Neuronal stem cell (in vitro differentiated cells): ENCODE results near the gene SUPT20H.

Source experiments
- DNase-seq: peaks from one replicate; pipeline ENCODE4 v3.0.0-alpha.2; 2013; ENCODE audit warnings: low spot score
- H2AFZ ChIP-seq: one replicate; pipeline ENCODE4 v1.6.1; 2013; ENCODE audit warnings: mild to moderate bottlenecking, low read length, inconsistent platforms
- H2AK5ac ChIP-seq: 2 replicates; pipeline ENCODE4 v1.6.1; 2013; ENCODE audit warnings: low read depth, mild to moderate bottlenecking, inconsistent platforms, low read length, moderate library complexity, mixed read lengths
- H2BK120ac ChIP-seq: 2 replicates; pipeline ENCODE4 v1.6.1; 2013; ENCODE audit warnings: low read depth, mild to moderate bottlenecking, inconsistent platforms, low read length, moderate library complexity, mixed read lengths
- H2BK12ac ChIP-seq: one replicate; pipeline ENCODE4 v1.6.1; 2013; ENCODE audit warnings: low read length, inconsistent platforms
- H2BK15ac ChIP-seq: 2 replicates; pipeline ENCODE4 v1.6.1; 2013; ENCODE audit warnings: mild to moderate bottlenecking, low read length, inconsistent platforms, mixed read lengths
- H2BK5ac ChIP-seq: one replicate; pipeline ENCODE4 v1.6.1; 2013; ENCODE audit warnings: inconsistent platforms, mild to moderate bottlenecking, low read length, moderate library complexity
- H3K14ac ChIP-seq: one replicate; pipeline ENCODE4 v1.6.1; 2013; ENCODE audit warnings: low read length, inconsistent platforms
- H3K18ac ChIP-seq: 2 replicates; pipeline ENCODE4 v1.6.1; 2013; ENCODE audit warnings: low read length, inconsistent platforms
- H3K23ac ChIP-seq: 2 replicates; pipeline ENCODE4 v1.6.1; 2013; ENCODE audit warnings: low read depth, mild to moderate bottlenecking, mixed read lengths, low read length, inconsistent platforms; ENCODE audit not compliant: poor library complexity
- H3K27ac ChIP-seq: replicated peaks from 3 replicates; pipeline ENCODE4 v1.5.1; 2013; ENCODE audit warnings: low read length, inconsistent platforms
- H3K27me3 ChIP-seq, 3 experiments: 2 replicates each; pipeline ENCODE4 v1.6.1; 2013; ENCODE audit warnings: low read length in 3 of 3, mild to moderate bottlenecking in 2 of 3, inconsistent platforms in 1 of 3, low read depth in 1 of 3, mixed read lengths in 1 of 3, moderate library complexity in 1 of 3; ENCODE audit not compliant: control insufficient read depth in 3 of 3, insufficient read depth in 3 of 3
- H3K36me3 ChIP-seq, 2 donors: replicated peaks in 1 of 2; 2 replicates each; pipeline ENCODE4 v1.6.1; 2013; ENCODE audit warnings: low read length in 2 of 2; ENCODE audit not compliant: control insufficient read depth in 2 of 2, insufficient read depth in 2 of 2
- H3K4ac ChIP-seq: 2 replicates; pipeline ENCODE4 v1.6.1; 2013; ENCODE audit warnings: inconsistent platforms, mild to moderate bottlenecking, low read length, moderate library complexity
- H3K4me1 ChIP-seq, 2 donors: 1 replicate in 1 of 2; 2 replicates in 1 of 2; pipeline ENCODE4 v1.6.1; 2013; ENCODE audit warnings: low read length in 2 of 2, low read depth in 1 of 2; ENCODE audit not compliant: control insufficient read depth in 2 of 2, insufficient read depth in 1 of 2
- H3K4me2 ChIP-seq: one replicate; pipeline ENCODE4 v1.6.1; 2013; ENCODE audit warnings: mild to moderate bottlenecking, low read length, inconsistent platforms; ENCODE audit not compliant: insufficient read depth, poor library complexity, severe bottlenecking
- H3K4me3 ChIP-seq, 2 donors: 2 replicates each; pipeline ENCODE4 v1.5.1; 2013; ENCODE audit warnings: low read length in 2 of 2, mild to moderate bottlenecking in 2 of 2, inconsistent platforms in 1 of 2, moderate library complexity in 1 of 2
- H3K79me1 ChIP-seq: one replicate; pipeline ENCODE4 v1.6.1; 2013; ENCODE audit warnings: low read depth, mild to moderate bottlenecking, inconsistent platforms, low read length, moderate library complexity
- H3K9ac ChIP-seq: one replicate; pipeline ENCODE4 v1.6.1; 2013; ENCODE audit warnings: mild to moderate bottlenecking, low read depth, low read length, inconsistent platforms; ENCODE audit not compliant: poor library complexity
- H3K9me3 ChIP-seq, 2 donors: replicated peaks in 1 of 2; 2 replicates each; pipeline versions ENCODE3 to v1.6.1; 2013; ENCODE audit warnings: low read length in 2 of 2, mild to moderate bottlenecking in 2 of 2, inconsistent platforms in 1 of 2, low read depth in 1 of 2, mixed read lengths in 1 of 2, moderate library complexity in 1 of 2; ENCODE audit not compliant: control insufficient read depth in 2 of 2, insufficient read depth in 1 of 2
- H4K8ac ChIP-seq: one replicate; pipeline ENCODE4 v1.6.1; 2013; ENCODE audit warnings: low read depth, mild to moderate bottlenecking, inconsistent platforms, low read length, moderate library complexity
- H4K91ac ChIP-seq: one replicate; pipeline ENCODE4 v1.6.1; 2013; ENCODE audit warnings: low read length, low read depth, mild to moderate bottlenecking, inconsistent platforms; ENCODE audit not compliant: poor library complexity
- WGBS, 2 donors: extraction: QIAGEN DNeasy Blood & Tissue Kit; methylation state at CpG; one replicate each; pipeline ENCODE4 v1.1.7; 2013; ENCODE audit warnings: missing lambda C conversion rate in 2 of 2, mixed read lengths in 1 of 2; ENCODE audit not compliant: insufficient read length in 2 of 2, insufficient replicate concordance in 1 of 2; ENCODE audit errors: extremely low coverage in 2 of 2; 5-methylcytosine and 5-hydroxymethylcytosine counted together

The SUPT20H gene

GRCh38 chr13:36998624-36999041, 60.9 kb downstream of the SUPT20H start:
- Histone ChIP-seq H3K4me1 (peaks cover 4% of the 10 kb centered on the region in 2 donors), H3K4me3 (peak overlapping the region; percentile 87 to 93), H3K23ac (peak overlapping the region; percentile 57), H3K4ac (peak overlapping the region; percentile 57), H3K14ac (no peak overlapping the region), H2BK15ac (no peak overlapping the region), H2AFZ (peak overlapping the region; percentile 95), H2BK120ac (no peak overlapping the region), H3K4me2 (peak overlapping the region; percentile 52), H4K91ac (no peak overlapping the region), H2BK12ac (no peak overlapping the region), H2BK5ac (no peak overlapping the region), H3K9me3 (no peaks in the 10 kb centered on the region), H3K36me3 (peaks cover 8 to 49% of the 10 kb centered on the region in 2 donors), H3K18ac (peak overlapping the region; percentile 83), H3K9ac (peak overlapping the region; percentile 96), H3K27me3 (no peaks in the 10 kb centered on the region), H3K79me1 (peaks cover 1% of the 10 kb centered on the region), H4K8ac (no peak overlapping the region), H2AK5ac (peak overlapping the region; percentile 54), H3K27ac (no peak overlapping the region)
- no CpG with 5 or more reads among the region's 21 CpGs for WGBS, 2 donors
- no peak for DNase-seq

GRCh38 chr13:36997716-36998427, 61.6 kb downstream of the SUPT20H start:
- H3K4me3 ChIP-seq, result peak overlapping the region in 1 of 2 donors; percentile 93
- H3K23ac ChIP-seq, result no peak overlapping the region
- H2BK15ac ChIP-seq, result no peak overlapping the region
- H2BK12ac ChIP-seq, result no peak overlapping the region
- H3K27me3 ChIP-seq, result no peaks in the 10 kb centered on the region
- no peak overlapping the region for H3K18ac ChIP-seq
- no peak overlapping the region for H2AK5ac ChIP-seq
- H3K9me3 ChIP-seq, result no peaks in the 10 kb centered on the region
- H3K4me2 ChIP-seq, result peak overlapping the region; percentile 52
- H2BK120ac ChIP-seq, result no peak overlapping the region
- H3K27ac ChIP-seq, result no peak overlapping the region
- no peak overlapping the region for H3K9ac ChIP-seq
- no CpG with 5 or more reads among the region's 6 CpGs for WGBS, 2 donors
- H2AFZ ChIP-seq, result no peak overlapping the region
- no peak overlapping the region for H3K14ac ChIP-seq
- H2BK5ac ChIP-seq, result no peak overlapping the region
- H3K79me1 ChIP-seq, result peaks cover 1% of the 10 kb centered on the region
- H3K36me3 ChIP-seq, result peaks cover 10 to 49% of the 10 kb centered on the region in 2 donors
- H4K91ac ChIP-seq, result no peak overlapping the region
- no peak overlapping the region for H4K8ac ChIP-seq
- peaks cover 4% of the 10 kb centered on the region in 2 donors for H3K4me1 ChIP-seq
- no peak overlapping the region for H3K4ac ChIP-seq
- DNase-seq, result no peak

- peaks cover 1% of the 10 kb centered on the region for H3K79me1 ChIP-seq
- no peaks in the 10 kb centered on the region for H3K27me3 ChIP-seq
- H3K9ac ChIP-seq, result no peak overlapping the region
- H4K8ac ChIP-seq, result no peak overlapping the region
- no peak overlapping the region for H3K4me2 ChIP-seq
- H3K36me3 ChIP-seq, result peaks cover 36 to 91% of the 10 kb centered on the region in 2 donors
- no peak overlapping the region for H2AK5ac ChIP-seq
- no peaks in the 10 kb centered on the region for H3K9me3 ChIP-seq
- H3K14ac ChIP-seq, result no peak overlapping the region
- no peak overlapping the region for H3K4ac ChIP-seq
- H3K4me1 ChIP-seq, result no peaks in the 10 kb centered on the region
- H2AFZ ChIP-seq, result no peak overlapping the region
- H2BK12ac ChIP-seq, result no peak overlapping the region
- H2BK120ac ChIP-seq, result no peak overlapping the region
- no peak overlapping the region for H3K23ac ChIP-seq
- DNase-seq, result no peak
- H2BK15ac ChIP-seq, result no peak overlapping the region
- no CpG with 5 or more reads among the region's 4 CpGs for WGBS, 2 donors
- H3K4me3 ChIP-seq, result no peak overlapping the region
- H4K91ac ChIP-seq, result no peak overlapping the region
- no peak overlapping the region for H3K27ac ChIP-seq
- H2BK5ac ChIP-seq, result no peak overlapping the region
- H3K18ac ChIP-seq, result no peak overlapping the region
Measured at GRCh38 chr13:36992362-36992761, 67.1 kb downstream of the SUPT20H start.

GRCh38 chr13:36986462-36987240, 72.8 kb downstream of the SUPT20H start:
- no CpG with 5 or more reads among the region's 2 CpGs for WGBS, 2 donors
- Histone ChIP-seq H3K27ac (no peak overlapping the region), H2AFZ (no peak overlapping the region), H3K36me3 (peaks cover 31 to 98% of the 10 kb centered on the region in 2 donors), H4K8ac (no peak overlapping the region), H3K4me3 (no peak overlapping the region), H3K18ac (no peak overlapping the region), H2AK5ac (no peak overlapping the region), H3K9ac (no peak overlapping the region), H2BK12ac (no peak overlapping the region), H3K14ac (no peak overlapping the region), H2BK5ac (no peak overlapping the region), H3K79me1 (no peaks in the 10 kb centered on the region), H3K9me3 (peaks cover 0 to 1% of the 10 kb centered on the region in 2 donors), H3K4ac (no peak overlapping the region), H3K4me1 (no peaks in the 10 kb centered on the region), H2BK120ac (no peak overlapping the region), H3K4me2 (no peak overlapping the region), H3K23ac (no peak overlapping the region), H3K27me3 (no peaks in the 10 kb centered on the region), H2BK15ac (no peak overlapping the region), H4K91ac (no peak overlapping the region)
- DNase-seq, result no peak
